ENCODE data around the gene BSPRY.

DNA sequence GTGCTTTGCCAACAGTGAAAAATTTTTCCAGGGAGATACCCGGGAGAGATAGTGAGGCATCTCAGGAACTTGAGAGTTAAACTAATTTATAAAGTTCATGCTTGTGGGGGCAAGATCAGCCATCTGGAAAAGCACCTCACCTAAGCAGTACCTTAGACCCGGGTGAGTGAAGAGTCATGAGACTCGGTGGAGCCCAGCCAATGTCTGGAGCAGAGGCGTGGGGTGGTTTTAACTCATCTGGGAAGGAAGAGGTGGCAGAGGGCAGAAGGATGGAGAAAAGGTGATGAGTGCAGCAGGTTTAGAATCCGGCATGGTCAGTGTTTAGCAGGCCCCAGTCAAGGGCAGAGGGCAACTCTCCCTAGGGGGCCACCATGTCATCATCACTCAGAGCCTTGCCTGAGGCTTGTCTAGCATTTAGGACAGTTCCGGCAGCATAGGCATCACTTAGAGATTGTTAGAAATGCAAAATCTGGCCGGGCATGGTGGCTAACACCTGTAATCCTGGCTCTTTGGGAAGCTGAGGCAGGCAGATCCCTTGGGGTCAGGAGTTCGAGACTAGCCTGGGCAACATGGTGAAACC lies 41.9 kb upstream of the BSPRY start:
- TF ChIP-seq, protein P1, sequence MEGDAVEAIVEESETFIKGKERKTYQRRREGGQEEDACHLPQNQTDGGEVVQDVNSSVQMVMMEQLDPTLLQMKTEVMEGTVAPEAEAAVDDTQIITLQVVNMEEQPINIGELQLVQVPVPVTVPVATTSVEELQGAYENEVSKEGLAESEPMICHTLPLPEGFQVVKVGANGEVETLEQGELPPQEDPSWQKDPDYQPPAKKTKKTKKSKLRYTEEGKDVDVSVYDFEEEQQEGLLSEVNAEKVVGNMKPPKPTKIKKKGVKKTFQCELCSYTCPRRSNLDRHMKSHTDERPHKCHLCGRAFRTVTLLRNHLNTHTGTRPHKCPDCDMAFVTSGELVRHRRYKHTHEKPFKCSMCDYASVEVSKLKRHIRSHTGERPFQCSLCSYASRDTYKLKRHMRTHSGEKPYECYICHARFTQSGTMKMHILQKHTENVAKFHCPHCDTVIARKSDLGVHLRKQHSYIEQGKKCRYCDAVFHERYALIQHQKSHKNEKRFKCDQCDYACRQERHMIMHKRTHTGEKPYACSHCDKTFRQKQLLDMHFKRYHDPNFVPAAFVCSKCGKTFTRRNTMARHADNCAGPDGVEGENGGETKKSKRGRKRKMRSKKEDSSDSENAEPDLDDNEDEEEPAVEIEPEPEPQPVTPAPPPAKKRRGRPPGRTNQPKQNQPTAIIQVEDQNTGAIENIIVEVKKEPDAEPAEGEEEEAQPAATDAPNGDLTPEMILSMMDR (IDR thresholded peaks at IDR 0.05; ENCODE audit: insufficient read depth, low read length, poor library complexity, severe bottlenecking) = no peak
- no peak for TF ChIP-seq EZH2phosphoT487 (conservative IDR thresholded peaks at IDR 0.05; ENCODE audit: low read length)

All from SU-DHL-6 (cell line).